Measurements from ENCODE around the gene ADAMTSL3. TPM values are rescaled to one million over a fixed set of nuclear protein-coding genes. Genes with fewer than 3 reads are reported as not detected.

Gene ADAMTSL3
- total and polyA plus RNA-seq, 2 of the 8 experiments (the other 6 are each of a cell fraction or from before 2014, with no cell fraction given), result 0.35 to 1.4 TPM

- DNase-seq (ENCODE audit: low read depth in 1 of 2, low spot score in 2 of 2), result no peak
- peaks cover 0 to 2% of the 10 kb centered on the region in 2 experiments for H4K20me1 ChIP-seq (replicated peaks in 1 of 2; ENCODE audit: control insufficient read depth in 1 of 2, insufficient read depth in 2 of 2, low read length in 2 of 2)
- ChIA-PET POLR2A (ENCODE audit: partially characterized antibody) (no interaction called here), CTCF (ENCODE audit: partially characterized antibody) (no interaction called here)
- no peak overlapping the region for H2AFZ ChIP-seq (ENCODE audit: low read length)
- FAIRE-seq, result no peak
- H2BK120ac ChIP-seq (replicated peaks; ENCODE audit: low read depth, low read length), result no peak overlapping the region
- H2BK5ac ChIP-seq (ENCODE audit: low read depth, low read length), result no peak overlapping the region
- no peak overlapping the region for H3K4me2 ChIP-seq (ENCODE audit: insufficient read depth in 1 of 2, low read depth in 2 of 2, low read length in 2 of 2)
- no peak overlapping the region for H2AK5ac ChIP-seq (ENCODE audit: low read depth, low read length)
- no peak overlapping the region for H3K4me3 ChIP-seq (ENCODE audit: extremely low read depth in 1 of 4, insufficient read depth in 2 of 4, low read depth in 3 of 4, low read length in 4 of 4)
- H3K79me1 ChIP-seq (ENCODE audit: low read depth, low read length), result no peaks in the 10 kb centered on the region
- no peak overlapping the region for H2BK15ac ChIP-seq (ENCODE audit: low read length)
- no peaks in the 10 kb centered on the region for H3K27me3 ChIP-seq (replicated peaks in 1 of 4; ENCODE audit: control insufficient read depth in 3 of 4, extremely low read depth in 1 of 4, insufficient read depth in 3 of 4, low read length in 3 of 4)
- no peak overlapping the region for H4K8ac ChIP-seq (ENCODE audit: extremely low read depth, insufficient read depth, low read length)
- no peaks in the 10 kb centered on the region for H3K79me2 ChIP-seq (ENCODE audit: control insufficient read depth in 1 of 2, insufficient read depth in 2 of 2, low read length in 2 of 2)
- H3K56ac ChIP-seq (replicated peaks; ENCODE audit: insufficient read length, low read depth, low read length), result no peak overlapping the region
- no peaks in the 10 kb centered on the region for H3K36me3 ChIP-seq (ENCODE audit: control insufficient read depth in 2 of 4, insufficient read depth in 4 of 4, low read length in 3 of 4)
- no peaks in the 10 kb centered on the region for H3K4me1 ChIP-seq (replicated peaks in 1 of 4; ENCODE audit: control insufficient read depth in 3 of 4, insufficient read depth in 4 of 4, low read length in 3 of 4)
- H4K91ac ChIP-seq (replicated peaks; ENCODE audit: insufficient read length, low read length), result no peak overlapping the region
- H3K18ac ChIP-seq (ENCODE audit: extremely low read depth, low read length), result no peak overlapping the region
- H2BK12ac ChIP-seq (ENCODE audit: low read depth, low read length), result no peak overlapping the region
- H3K23me2 ChIP-seq (ENCODE audit: low read depth, low read length), result no peaks in the 10 kb centered on the region
- no peak overlapping the region for H3K4ac ChIP-seq (replicated peaks; ENCODE audit: insufficient read length, low read depth, low read length)
- WGBS, 2 experiments (ENCODE audit: extremely low coverage in 1 of 2, insufficient coverage in 1 of 2, insufficient read length in 1 of 2, insufficient replicate concordance in 2 of 2, low coverage in 1 of 2, low lambda C conversion rate in 2 of 2, missing lambda C conversion rate in 1 of 2), result 87% methylated on average over 1 of the region's 1 CpG; no CpG with 5 or more reads in 1 of the 2 experiments
- H3K9ac ChIP-seq (replicated peaks in 1 of 4; ENCODE audit: extremely low read depth in 1 of 4, low read depth in 3 of 4, low read length in 3 of 4), result no peak overlapping the region
- H2BK20ac ChIP-seq (ENCODE audit: low read length), result no peak overlapping the region
- no peak overlapping the region for H3K14ac ChIP-seq (ENCODE audit: insufficient read length)
- H3K27ac ChIP-seq (ENCODE audit: low read depth, low read length), result no peak overlapping the region
- no peaks in the 10 kb centered on the region for H3K9me3 ChIP-seq (ENCODE audit: insufficient read depth in 2 of 2, low read depth in 1 of 2, low read length in 1 of 2)
- no peak overlapping the region for H4K5ac ChIP-seq (ENCODE audit: insufficient read length, low read depth, low read length)
- H3K23ac ChIP-seq (ENCODE audit: insufficient read length), result no peak overlapping the region
- no peak for TF ChIP-seq TBP (IDR thresholded peaks at IDR 0.05; ENCODE audit: low read depth, low read length)
- no peak for TF ChIP-seq KDM4A (IDR thresholded peaks at IDR 0.05; ENCODE audit: low read depth, low read length, severe bottlenecking)
- TF ChIP-seq TCF12 (IDR thresholded peaks at IDR 0.05; ENCODE audit: low read depth, low read length), result no peak
- TF ChIP-seq CREB1 (IDR thresholded peaks at IDR 0.05), result no peak
- no peak for TF ChIP-seq EP300 (IDR thresholded peaks at IDR 0.05; ENCODE audit: borderline replicate concordance in 1 of 2, low read depth in 2 of 2, low read length in 2 of 2)
- no peak for TF ChIP-seq RXRA (IDR thresholded peaks at IDR 0.05; ENCODE audit: insufficient read depth, low read depth, low read length)
- TF ChIP-seq POLR2A (IDR thresholded peaks at IDR 0.05; ENCODE audit: control extremely low read depth in 1 of 2, low read depth in 2 of 2, low read length in 2 of 2), result no peak
- no peak for TF ChIP-seq CHD2 (IDR thresholded peaks at IDR 0.05; ENCODE audit: low read length)
- no peak for TF ChIP-seq SAP30 (IDR thresholded peaks at IDR 0.05; ENCODE audit: insufficient read depth, insufficient replicate concordance, low read length)
- TF ChIP-seq KDM5A (IDR thresholded peaks at IDR 0.05; ENCODE audit: low read length), result no peak
- TF ChIP-seq CBX8 (IDR thresholded peaks at IDR 0.05; ENCODE audit: borderline replicate concordance, low read depth, low read length), result no peak
- TF ChIP-seq SP4 (IDR thresholded peaks at IDR 0.05; ENCODE audit: low read length), result no peak
- no peak for TF ChIP-seq USF2 (IDR thresholded peaks at IDR 0.05; ENCODE audit: low read length)
Observed at GRCh38 chr15:83853232-83853631, 199.3 kb downstream of the ADAMTSL3 start.
